NT2/D1 (cell line): ENCODE measurements around the gene PHPT1.
"Not testable (repeated sequence)": the region's sequence is repeated elsewhere in the genome, so short reads cannot be mapped to it uniquely, and the experiment has no call there.

Source experiments
- DNase-seq: peaks from one replicate; pipeline ENCODE4 v3.0.0-alpha.2; 2011; ENCODE audit warnings: low read depth, low spot score
- H3K27me3 ChIP-seq: 2 replicates; pipeline ENCODE4 v1.6.0; 2011; ENCODE audit warnings: mild to moderate bottlenecking; ENCODE audit not compliant: insufficient read length, insufficient read depth
- H3K36me3 ChIP-seq: 2 replicates; pipeline ENCODE4 v1.6.1; 2011; ENCODE audit warnings: mild to moderate bottlenecking, low read length, mixed read lengths; ENCODE audit not compliant: insufficient read depth, insufficient read length
- H3K4me1 ChIP-seq: 2 replicates; pipeline ENCODE4 v1.5.1; 2011; ENCODE audit not compliant: insufficient read depth, insufficient read length
- H3K4me3 ChIP-seq: 2 replicates; pipeline ENCODE4 v1.5.1; 2011; ENCODE audit warnings: low read depth; ENCODE audit not compliant: insufficient read length
- H3K9ac ChIP-seq: 2 replicates; pipeline ENCODE4 v1.6.0; 2011; ENCODE audit warnings: low read depth; ENCODE audit not compliant: insufficient read length
- H3K9me3 ChIP-seq: 2 replicates; pipeline ENCODE4 v1.5.1; 2011; ENCODE audit warnings: mild to moderate bottlenecking, low read length; ENCODE audit not compliant: insufficient read depth
- SUZ12 ChIP-seq: IDR thresholded peaks from 2 replicates; pipeline ENCODE4 v1.6.1; 2011; ENCODE audit not compliant: insufficient read length, insufficient read depth; ENCODE audit errors: extremely low read depth
- YY1 ChIP-seq: IDR thresholded peaks from 2 replicates; pipeline ENCODE4 v1.6.1; 2011; ENCODE audit not compliant: insufficient read length, insufficient read depth
- ZNF274 ChIP-seq: IDR thresholded peaks from 2 replicates; pipeline ENCODE4 v1.6.1; 2011; ENCODE audit warnings: mild to moderate bottlenecking, low read depth, low read length

PHPT1 gene

GRCh38 chr9:136837146-136837855 lies 11.9 kb upstream of the PHPT1 start:
- Histone ChIP-seq H3K27me3 (no peaks in the 10 kb centered on the region), H3K9ac (no peak overlapping the region), H3K36me3 (peaks cover 67% of the 10 kb centered on the region), H3K4me3 (no peak overlapping the region), H3K4me1 (peaks cover 41% of the 10 kb centered on the region), H3K9me3 (no peaks in the 10 kb centered on the region)
- TF ChIP-seq ZNF274 = no peak
- no peak for TF ChIP-seq SUZ12
- no peak for TF ChIP-seq YY1
- DNase-seq = no peak

GRCh38 chr9:136837856-136838277 lies 11.3 kb upstream of the PHPT1 start:
- peaks cover 61% of the 10 kb centered on the region for H3K36me3 ChIP-seq

DNA sequence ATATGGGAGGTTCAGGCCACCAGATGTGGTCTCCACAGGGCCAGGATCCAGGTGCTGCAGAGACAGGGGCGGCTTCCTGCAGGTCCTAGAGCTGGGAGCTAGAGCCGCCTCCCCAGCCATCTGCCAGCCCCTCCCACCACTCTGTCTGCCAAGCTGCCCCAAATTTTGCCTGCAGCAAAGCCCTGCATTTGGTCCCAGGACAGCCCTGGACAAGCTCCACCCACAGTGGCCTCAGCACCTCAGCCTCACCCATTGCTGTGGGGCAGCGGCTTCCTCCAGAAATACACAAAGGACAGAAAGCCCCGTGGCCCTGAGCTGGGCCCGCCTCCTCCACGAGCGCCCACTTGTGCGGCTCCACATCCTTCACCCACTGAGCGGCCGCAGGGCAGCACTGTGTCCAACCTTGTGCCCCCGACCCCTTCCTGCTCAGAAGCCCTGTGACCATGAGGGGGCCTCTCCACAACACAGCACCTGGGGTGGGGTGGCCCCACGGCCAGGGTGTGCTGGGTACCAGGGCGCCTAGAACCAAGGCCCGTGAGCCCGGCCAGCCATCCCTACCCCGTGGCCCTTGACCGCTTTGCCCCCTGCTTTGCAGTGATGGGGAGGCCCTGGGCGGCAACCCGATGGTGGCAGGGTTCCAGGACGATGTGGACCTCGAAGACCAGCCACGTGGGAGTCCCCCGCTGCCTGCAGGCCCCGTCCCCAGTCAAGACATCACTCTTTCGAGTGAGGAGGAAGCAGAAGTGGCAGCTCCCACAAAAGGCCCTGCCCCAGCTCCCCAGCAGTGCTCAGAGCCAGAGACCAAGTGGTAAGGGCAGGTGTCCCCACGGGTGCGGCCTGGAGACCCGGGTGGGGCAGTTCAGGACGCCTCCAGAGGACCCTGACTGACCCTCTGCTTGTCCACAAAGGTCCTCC lies 10.6 kb upstream of the PHPT1 start:
- Histone ChIP-seq H3K27me3 (no peaks in the 10 kb centered on the region), H3K9me3 (no peaks in the 10 kb centered on the region), H3K4me3 (no peak overlapping the region), H3K36me3 (peaks cover 58% of the 10 kb centered on the region), H3K9ac (no peak overlapping the region), H3K4me1 (peaks cover 45% of the 10 kb centered on the region)
- no peak for DNase-seq
- TF ChIP-seq ZNF274 (no peak), SUZ12 (no peak), YY1 (no peak)

More at GRCh38 chr9:136837856-136838277, 11.3 kb upstream of the PHPT1 start:
- H3K4me3 ChIP-seq, DNase-seq, H3K27me3 ChIP-seq, H3K9ac ChIP-seq, H3K9me3 ChIP-seq: not testable (repeated sequence)
- peaks cover 44% of the 10 kb centered on the region for H3K4me1 ChIP-seq

GRCh38 chr9:136839229-136840139 lies 9.7 kb upstream of the PHPT1 start:
- H3K4me1 ChIP-seq = peaks cover 48% of the 10 kb centered on the region
- peak overlapping the region; percentile 42 for H3K9ac ChIP-seq
- no peak for TF ChIP-seq SUZ12
- TF ChIP-seq YY1 = no peak
- no peak for TF ChIP-seq ZNF274
- H3K36me3 ChIP-seq = peaks cover 53% of the 10 kb centered on the region
- no peaks in the 10 kb centered on the region for H3K9me3 ChIP-seq
- no peak overlapping the region for H3K4me3 ChIP-seq
- DNase-seq = no peak
- H3K27me3 ChIP-seq = no peaks in the 10 kb centered on the region

- TF ChIP-seq ZNF274 (no peak), YY1 (no peak)
- H3K9me3 ChIP-seq = no peaks in the 10 kb centered on the region
- peaks cover 46% of the 10 kb centered on the region for H3K4me1 ChIP-seq
- H3K27me3 ChIP-seq = no peaks in the 10 kb centered on the region
- no peak overlapping the region for H3K4me3 ChIP-seq
- no peak for DNase-seq
- H3K9ac ChIP-seq = peak overlapping the region; percentile 5
- H3K36me3 ChIP-seq = peaks cover 49% of the 10 kb centered on the region
These were observed 8.9 kb upstream of the PHPT1 start for GRCh38 chr9:136840140-136840876.

DNA sequence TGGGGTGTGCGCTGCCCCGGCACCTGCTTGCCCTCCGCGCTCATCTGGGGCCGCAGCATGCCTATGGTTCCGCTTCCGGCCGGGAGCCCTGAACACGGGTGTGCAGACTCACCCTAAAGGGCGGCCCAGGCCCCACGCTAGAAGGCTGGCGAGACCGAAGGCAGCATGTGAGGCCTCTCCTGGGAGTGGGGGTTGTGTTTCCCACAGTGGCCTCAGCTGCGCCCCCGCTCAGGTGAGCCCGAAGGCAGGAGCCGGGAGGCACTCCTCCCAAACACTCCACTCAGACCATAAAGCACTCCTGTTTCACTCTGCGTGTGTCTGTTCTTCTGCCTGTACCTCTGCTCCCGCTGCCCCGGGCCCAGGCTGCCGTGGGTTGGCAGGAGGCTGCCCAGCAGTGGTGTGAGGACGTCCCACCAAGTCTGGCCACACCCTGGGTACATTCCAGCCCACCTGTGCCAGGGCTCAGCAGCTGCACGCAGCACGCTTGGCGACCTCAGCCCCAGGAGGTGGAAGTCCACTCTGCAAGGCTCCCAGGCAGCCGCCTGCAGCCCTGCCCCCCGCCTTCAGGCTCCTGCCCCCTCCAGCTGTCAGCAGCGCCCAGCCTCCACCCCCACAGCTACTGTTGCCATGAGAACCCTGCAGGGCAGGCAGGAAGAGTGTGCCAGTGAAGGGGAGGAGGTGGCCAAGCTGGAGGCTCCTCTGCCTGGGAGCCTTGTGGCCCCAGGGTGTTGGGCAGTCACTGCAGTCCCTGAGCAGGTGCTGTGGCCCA lies 8.1 kb upstream of the PHPT1 start:
- TF ChIP-seq SUZ12 (no peak), ZNF274 (no peak), YY1 (no peak)
- Histone ChIP-seq H3K36me3 (peaks cover 41% of the 10 kb centered on the region), H3K4me3 (no peak overlapping the region), H3K9me3 (no peaks in the 10 kb centered on the region; the same call in 1 of the 2 replicates), H3K27me3 (no peaks in the 10 kb centered on the region), H3K4me1 (peaks cover 46% of the 10 kb centered on the region), H3K9ac (no peak overlapping the region)
- no peak for DNase-seq

GRCh38 chr9:136841646-136842379 lies 7.4 kb upstream of the PHPT1 start:
- H3K4me1 ChIP-seq = peaks cover 44% of the 10 kb centered on the region
- H3K9me3 ChIP-seq, H3K27me3 ChIP-seq, H3K4me3 ChIP-seq, DNase-seq, H3K9ac ChIP-seq: not testable (repeated sequence)
- peaks cover 35% of the 10 kb centered on the region for H3K36me3 ChIP-seq

GRCh38 chr9:136842380-136842948 lies 6.7 kb upstream of the PHPT1 start, which contains the start of gene AJM1:
Gene AJM1, plus strand, starts transcription at chr9:136842478. Its CDS starts 1,937 bp downstream, at chr9:136844415.
- peaks cover 43% of the 10 kb centered on the region for H3K4me1 ChIP-seq
- peaks cover 35% of the 10 kb centered on the region for H3K36me3 ChIP-seq
- H3K9me3 ChIP-seq, H3K4me3 ChIP-seq, H3K27me3 ChIP-seq: not testable (repeated sequence)
- DNase-seq = peak; percentile 66
- H3K9ac ChIP-seq = peak within 1 kb of the TSS; percentile 42
